Stimulated activated naive CD8-positive, alpha-beta T cell treated with anti-CD3 and anti-CD28 coated beads, Interleukin-15, Interleukin-2, amounts not matched to agents 100 U/mL and 50 U/mL, for 24 hours (primary cell): ENCODE data around the gene DGAT2L6.
A peak's percentile ranks its signal among the peaks of the same experiment; 100 is the strongest.

ENCODE experiments used
- ATAC-seq: fragments of 150-1000 bp; cut with Tn5 transposase; one replicate; pipeline ENCODE4 v1.10.0; 2021
- DNase-seq: peaks from one replicate; pipeline ENCODE4 v3.0.0; 2021

Gene DGAT2L6

GRCh38 chrX:70176938-70177533, at the start of gene DGAT2L6:
Gene DGAT2L6 (plus strand): TSS chrX:70177483. CDS start chrX:70177583, 100 bp downstream.
- ATAC-seq: no peak

GRCh38 chrX:70128071-70128470, 49.2 kb upstream of the DGAT2L6 start:
- DNase-seq: no peak
- no peak for ATAC-seq

More at GRCh38 chrX:70176938-70177533, at the start of gene DGAT2L6:
- no peak for DNase-seq

DNA sequence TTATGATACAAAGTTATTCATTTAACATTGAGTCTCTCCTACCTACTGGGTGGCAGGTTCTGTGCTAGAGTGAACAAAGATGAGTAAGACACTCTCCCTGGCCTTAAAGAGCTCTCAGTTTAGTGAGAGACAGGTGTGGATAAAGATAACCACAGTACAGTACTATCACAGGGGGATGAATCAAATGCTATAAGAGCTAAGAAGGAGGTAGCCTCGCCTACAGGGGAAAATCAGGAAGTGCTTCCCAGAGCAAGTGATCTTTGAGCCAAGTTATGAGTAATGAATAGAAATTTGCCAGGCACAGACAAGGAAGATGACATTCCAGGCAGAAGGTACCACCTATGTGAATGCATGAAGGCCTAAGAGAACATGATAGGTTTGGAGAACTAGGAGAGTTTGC, 47.5 kb upstream of the DGAT2L6 start:
- no peak for DNase-seq
- no peak for ATAC-seq

GRCh38 chrX:70132224-70132623, 45.1 kb upstream of the DGAT2L6 start:
- no peak for ATAC-seq

GRCh38 chrX:70132877-70133302, 44.4 kb upstream of the DGAT2L6 start:
- DNase-seq (no peak), ATAC-seq (peak; percentile 70)

More at GRCh38 chrX:70132224-70132623, 45.1 kb upstream of the DGAT2L6 start:
- DNase-seq: no peak

- peak; percentile 74 for DNase-seq
- ATAC-seq: peak; percentile 86
Observed at GRCh38 chrX:70133303-70134115, 43.8 kb upstream of the DGAT2L6 start, which contains the start of gene IGBP1. Gene IGBP1 (plus strand): TSS chrX:70133447. CDS start chrX:70133948, 501 bp downstream.

DNA sequence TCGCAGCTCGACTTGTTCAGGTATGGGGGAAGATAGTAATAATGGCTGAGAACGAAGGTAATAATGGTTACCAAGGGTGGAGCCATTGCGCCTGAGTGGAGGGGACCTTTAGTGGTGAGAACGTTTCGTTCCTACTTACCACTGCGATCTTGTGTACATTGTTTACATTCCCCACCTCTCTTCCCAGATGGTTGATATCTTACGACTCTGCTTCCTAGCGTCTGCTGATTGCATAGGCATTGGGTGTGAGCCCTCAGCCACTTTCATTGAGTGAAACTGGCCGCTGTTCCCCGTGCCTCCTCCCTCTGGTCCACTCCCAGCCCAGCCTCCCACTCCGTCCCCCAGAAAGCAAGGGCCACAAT, 43.2 kb upstream of the DGAT2L6 start:
- no peak for ATAC-seq
- DNase-seq: peak; percentile 3

GRCh38 chrX:70138622-70139021, 38.7 kb upstream of the DGAT2L6 start:
- no peak for DNase-seq
- no peak for ATAC-seq

- no peak for DNase-seq
- no peak for ATAC-seq
Observed at GRCh38 chrX:70139736-70140135, 37.5 kb upstream of the DGAT2L6 start.

DNA sequence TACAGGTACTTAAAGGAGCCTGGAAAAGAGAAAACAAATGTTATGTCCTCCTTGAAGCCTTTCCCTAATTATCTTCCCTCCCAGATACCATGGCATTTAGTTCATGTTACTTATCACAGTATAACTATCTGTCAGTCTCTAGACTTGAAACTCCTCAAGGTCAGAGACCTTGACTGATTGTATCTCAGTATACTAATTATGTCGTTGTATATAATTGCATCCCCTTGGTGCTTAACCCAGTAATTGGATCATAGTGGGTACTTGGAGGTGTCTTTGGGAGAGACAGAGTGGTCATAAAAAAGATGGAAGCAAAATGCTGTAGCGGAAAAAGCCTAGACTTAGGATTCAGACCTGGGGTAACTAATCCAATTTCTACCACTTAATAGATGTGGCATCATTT, 35.9 kb upstream of the DGAT2L6 start:
- no peak for DNase-seq
- ATAC-seq: no peak

- peak; percentile 52 for ATAC-seq
- no peak for DNase-seq
Observed at GRCh38 chrX:70166601-70167590, 10.4 kb upstream of the DGAT2L6 start.

DNA sequence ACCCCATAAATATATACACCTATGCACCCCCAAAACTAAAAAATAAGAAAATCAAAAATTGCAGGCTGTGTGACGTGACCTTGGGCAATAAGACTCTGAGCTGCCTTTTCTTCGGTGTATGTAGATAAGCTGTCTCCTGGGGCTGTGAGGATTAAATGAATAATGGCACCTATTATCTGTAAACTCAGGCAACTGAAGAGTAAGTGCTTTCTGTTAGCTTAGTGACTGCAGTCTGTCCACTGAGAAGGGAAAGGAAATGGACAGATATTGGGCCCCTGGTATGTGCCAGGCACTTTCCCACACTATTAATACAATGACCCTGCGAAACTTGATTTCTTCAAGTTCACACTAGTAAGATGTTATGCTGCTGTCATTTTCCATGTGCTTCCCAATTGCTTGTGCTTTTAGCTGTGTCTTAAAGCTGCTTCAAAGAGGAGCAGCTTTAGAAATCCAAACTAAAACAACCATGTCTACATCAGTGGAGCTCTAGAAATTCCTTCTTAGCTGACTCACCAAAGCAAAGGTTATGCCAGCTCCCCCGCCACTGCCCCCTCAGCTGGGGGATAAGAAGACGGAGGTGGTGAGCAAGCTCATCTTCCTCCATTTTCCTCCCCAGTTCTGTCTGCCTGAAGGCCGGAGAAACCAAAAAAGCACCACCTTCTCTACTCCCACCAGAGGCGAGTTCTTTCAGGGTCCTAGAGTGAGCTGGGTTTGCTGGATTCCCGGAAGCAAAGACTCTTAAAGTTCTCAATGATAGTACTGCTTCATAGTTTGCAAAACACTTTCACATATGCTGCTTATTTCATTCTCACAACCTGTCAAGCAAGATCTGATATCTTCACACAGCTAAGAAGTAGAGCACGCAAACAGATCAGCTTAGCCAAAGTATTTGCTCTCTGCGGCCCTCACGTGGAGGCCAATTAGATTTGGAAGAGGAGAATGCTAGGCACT, 8.8 kb upstream of the DGAT2L6 start:
- DNase-seq: no peak
- no peak for ATAC-seq

DNA sequence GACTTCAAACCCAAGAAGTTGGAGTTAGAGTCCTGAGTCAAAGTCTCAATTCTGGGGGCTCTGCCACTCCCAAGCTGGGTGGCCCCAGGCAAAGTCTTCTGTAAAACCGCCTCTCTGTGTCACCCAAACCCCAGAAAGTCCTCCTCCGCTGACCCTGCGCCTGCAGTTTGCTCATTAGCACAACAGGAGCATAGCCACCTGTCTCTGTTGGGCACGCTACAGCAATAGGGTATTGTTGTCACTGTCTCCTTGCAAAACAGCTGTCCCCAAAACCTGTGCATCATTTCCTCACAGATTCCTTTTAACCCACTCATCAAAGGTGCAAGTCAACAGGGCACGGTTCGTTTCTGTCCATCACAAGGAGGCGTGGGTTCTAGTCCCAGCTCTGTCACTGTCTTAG, 8.0 kb upstream of the DGAT2L6 start:
- no peak for ATAC-seq
- no peak for DNase-seq

GRCh38 chrX:70171624-70172023, 5.7 kb upstream of the DGAT2L6 start:
- DNase-seq: no peak
- ATAC-seq: no peak

GRCh38 chrX:70172221-70172620, 5.1 kb upstream of the DGAT2L6 start:
- no peak for ATAC-seq
- no peak for DNase-seq

- no peak for DNase-seq
- no peak for ATAC-seq
Observed at GRCh38 chrX:70172964-70173363, 4.3 kb upstream of the DGAT2L6 start.

DNA sequence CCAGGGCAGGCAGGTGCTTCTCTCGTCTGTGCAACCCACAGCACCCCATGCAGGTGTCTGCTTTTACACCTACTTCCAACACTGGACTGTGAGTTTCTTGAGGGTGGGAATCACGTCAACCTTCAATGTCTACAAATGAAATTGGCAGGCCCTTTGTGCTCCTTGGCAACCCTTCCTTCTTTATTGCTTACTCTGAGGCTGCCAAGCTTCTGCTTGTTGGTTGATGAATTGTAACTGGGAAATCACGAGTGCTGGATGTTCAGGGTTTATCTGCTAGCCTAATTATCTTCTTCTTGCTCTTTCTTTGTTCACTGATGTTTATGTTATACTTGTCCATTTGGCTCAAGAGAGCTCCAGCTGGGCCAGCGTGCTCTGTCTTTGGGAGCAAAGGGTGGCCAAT, 2.5 kb upstream of the DGAT2L6 start:
- no peak for ATAC-seq
- no peak for DNase-seq

- ATAC-seq (no peak), DNase-seq (no peak)
Observed at GRCh38 chrX:70175338-70175737, 1.9 kb upstream of the DGAT2L6 start.

GRCh38 chrX:70183091-70183490, 5.8 kb downstream of the DGAT2L6 start:
- ATAC-seq (no peak), DNase-seq (no peak)

- DNase-seq (no peak), ATAC-seq (no peak)
Observed at GRCh38 chrX:70190225-70190624, 12.9 kb downstream of the DGAT2L6 start.
